22Rv1 (cell line): Measurements from ENCODE around the gene SURF6.
A peak's percentile ranks its signal among the peaks of the same experiment; 100 is the strongest.
"Not testable (repeated sequence)": the region's sequence is repeated elsewhere in the genome, so short reads cannot be mapped to it uniquely, and the experiment has no call there.

Experiments
- H3K27ac ChIP-seq: fragments of 450-650 bp; 2 replicates; pipeline ENCODE4 v1.5.1; 2017
- CTCF ChIP-seq: fragments of 450-650 bp; IDR thresholded peaks from 2 replicates; pipeline ENCODE4 v1.5.1; 2017; ENCODE audit warnings: mild to moderate bottlenecking
- ZFX ChIP-seq: fragments of 450-650 bp; IDR thresholded peaks from 2 replicates; pipeline ENCODE4 v1.6.1; 2017; ENCODE audit warnings: antibody characterized with exemption, borderline replicate concordance

The SURF6 gene

GRCh38 chr9:133332381-133332730 lies 3.6 kb downstream of the SURF6 start:
- no peak overlapping the region for H3K27ac ChIP-seq
- TF ChIP-seq ZFX: no peak

GRCh38 chr9:133331641-133332380 lies 4.2 kb downstream of the SURF6 start:
- TF ChIP-seq CTCF: no peak
- TF ChIP-seq ZFX: no peak
- H3K27ac ChIP-seq: no peak overlapping the region

GRCh38 chr9:133331221-133331620 lies 4.8 kb downstream of the SURF6 start:
- H3K27ac ChIP-seq: no peak overlapping the region
- TF ChIP-seq ZFX: no peak
- no peak for TF ChIP-seq CTCF

- TF ChIP-seq CTCF: peak; percentile 86
- not testable (repeated sequence) for H3K27ac ChIP-seq
These were observed 6.5 kb downstream of the SURF6 start for GRCh38 chr9:133329306-133330156.

GRCh38 chr9:133327834-133328484 lies 8.0 kb downstream of the SURF6 start:
- H3K27ac ChIP-seq: no peak overlapping the region
- TF ChIP-seq ZFX: no peak
- no peak for TF ChIP-seq CTCF

- not testable (repeated sequence) for H3K27ac ChIP-seq
These were observed 9.0 kb downstream of the SURF6 start for GRCh38 chr9:133327021-133327420.

- TF ChIP-seq CTCF (no peak), ZFX (no peak)
- no peak overlapping the region for H3K27ac ChIP-seq
These were observed 11.8 kb downstream of the SURF6 start for GRCh38 chr9:133323991-133324703.
